GM18511 (cell line): ENCODE measurements around the gene TPRG1L.

Experiments used
- ATAC-seq: cut with Tn5 transposase; IDR thresholded peaks from one replicate; pipeline ENCODE4 v1.9.1; 2021; ENCODE audit warnings: mild to moderate bottlenecking, moderate library complexity; ENCODE audit not compliant: unreplicated experiment

The TPRG1L gene

GRCh38 chr1:3642919-3643675 is 18.3 kb downstream of the TPRG1L start:
- ATAC-seq, result no peak

DNA sequence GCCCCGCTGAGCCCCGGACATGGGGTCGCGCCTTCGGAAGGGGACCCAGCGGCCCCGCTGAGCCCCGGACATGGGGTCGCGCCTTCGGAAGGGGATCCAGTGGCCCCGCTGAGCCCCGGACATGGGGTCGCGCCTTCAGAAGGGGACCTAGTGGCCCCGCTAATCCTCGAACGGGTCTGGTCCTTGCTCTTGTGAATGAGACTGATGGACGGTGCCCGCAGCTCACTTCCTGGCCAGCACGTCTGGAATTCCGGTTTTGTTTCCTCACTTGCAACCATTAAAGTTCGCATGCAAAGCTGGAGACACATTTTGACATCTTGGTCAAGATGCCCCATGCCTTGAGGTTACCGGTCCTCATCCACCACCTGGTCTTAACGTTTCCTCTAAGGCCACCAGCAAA is 19.5 kb downstream of the TPRG1L start:
- ATAC-seq, result no peak

DNA sequence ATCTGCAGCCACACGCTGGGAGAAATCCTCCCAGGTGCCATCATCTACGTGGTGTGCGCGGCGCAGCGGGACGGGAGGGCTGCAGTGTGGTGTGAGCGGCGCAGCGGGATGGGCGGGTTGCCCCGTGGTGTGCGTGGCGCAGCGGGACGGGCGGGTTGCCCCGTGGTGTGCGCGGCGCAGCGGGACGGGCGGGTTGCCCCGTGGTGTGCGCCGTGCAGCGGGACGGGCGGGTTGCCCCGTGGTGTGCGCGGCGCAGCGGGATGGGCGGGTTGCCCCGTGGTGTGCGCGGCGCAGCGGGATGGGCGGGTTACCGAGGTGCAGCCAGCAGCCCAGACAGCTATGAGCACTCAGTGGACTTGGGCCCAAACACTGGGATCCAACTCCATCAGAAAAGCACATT is 20.4 kb downstream of the TPRG1L start:
- no peak for ATAC-seq

- ATAC-seq, result no peak
These were observed 21.0 kb downstream of the TPRG1L start for GRCh38 chr1:3645666-3646355.

- no peak for ATAC-seq
These were observed 21.8 kb downstream of the TPRG1L start for GRCh38 chr1:3646596-3646995.

- ATAC-seq, result peak; percentile 74
These were observed 24.8 kb downstream of the TPRG1L start, which contains the start of gene WRAP73 for GRCh38 chr1:3649342-3650247. Gene WRAP73, minus strand, starts transcription at chr1:3650103. Its CDS starts 104 bp downstream, at chr1:3649999.

DNA sequence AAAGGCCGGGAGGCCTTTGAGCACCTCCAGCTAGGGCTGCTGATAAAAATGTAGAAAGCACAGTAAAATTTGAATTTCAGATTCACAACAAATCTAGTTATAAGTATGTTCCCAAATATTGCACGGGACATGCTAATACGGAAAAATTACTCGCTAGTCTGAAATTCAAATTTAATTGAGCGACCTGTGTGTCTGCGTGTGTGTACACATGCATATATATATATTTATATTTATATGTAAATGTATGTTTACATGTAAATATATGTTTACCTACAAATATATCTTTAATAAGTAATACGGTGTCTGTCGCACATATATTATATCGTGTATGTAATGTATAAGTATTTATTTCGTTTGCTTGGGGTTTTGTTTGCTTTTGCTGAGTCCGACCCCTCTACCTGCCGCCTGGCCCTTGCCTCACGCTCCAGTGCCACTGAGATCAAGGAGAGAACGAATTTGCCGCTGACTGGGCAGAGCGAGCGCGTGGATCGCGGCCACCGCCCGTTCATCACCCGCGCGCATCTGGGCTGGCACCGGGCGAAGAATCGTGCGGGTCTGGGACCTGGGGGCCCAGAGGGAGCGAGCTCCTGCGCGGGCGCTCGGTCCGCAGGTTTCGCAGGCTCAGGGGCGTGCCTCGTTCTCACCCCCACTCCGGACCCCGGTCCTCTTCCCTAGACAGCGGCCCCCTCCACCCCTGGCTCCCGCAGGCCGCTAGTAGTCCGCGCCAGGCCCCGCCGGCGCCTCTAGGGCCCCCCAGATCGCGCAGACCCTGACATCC is 25.6 kb downstream of the TPRG1L start:
- no peak for ATAC-seq

GRCh38 chr1:3651026-3651929 is 26.5 kb downstream of the TPRG1L start:
- ATAC-seq, result no peak

GRCh38 chr1:3651930-3652547 is 27.2 kb downstream of the TPRG1L start, which contains the start of gene TP73:
Gene TP73, plus strand, starts transcription at chr1:3652516. Its CDS starts 29,850 bp downstream, at chr1:3682366.
- ATAC-seq, result no peak

DNA sequence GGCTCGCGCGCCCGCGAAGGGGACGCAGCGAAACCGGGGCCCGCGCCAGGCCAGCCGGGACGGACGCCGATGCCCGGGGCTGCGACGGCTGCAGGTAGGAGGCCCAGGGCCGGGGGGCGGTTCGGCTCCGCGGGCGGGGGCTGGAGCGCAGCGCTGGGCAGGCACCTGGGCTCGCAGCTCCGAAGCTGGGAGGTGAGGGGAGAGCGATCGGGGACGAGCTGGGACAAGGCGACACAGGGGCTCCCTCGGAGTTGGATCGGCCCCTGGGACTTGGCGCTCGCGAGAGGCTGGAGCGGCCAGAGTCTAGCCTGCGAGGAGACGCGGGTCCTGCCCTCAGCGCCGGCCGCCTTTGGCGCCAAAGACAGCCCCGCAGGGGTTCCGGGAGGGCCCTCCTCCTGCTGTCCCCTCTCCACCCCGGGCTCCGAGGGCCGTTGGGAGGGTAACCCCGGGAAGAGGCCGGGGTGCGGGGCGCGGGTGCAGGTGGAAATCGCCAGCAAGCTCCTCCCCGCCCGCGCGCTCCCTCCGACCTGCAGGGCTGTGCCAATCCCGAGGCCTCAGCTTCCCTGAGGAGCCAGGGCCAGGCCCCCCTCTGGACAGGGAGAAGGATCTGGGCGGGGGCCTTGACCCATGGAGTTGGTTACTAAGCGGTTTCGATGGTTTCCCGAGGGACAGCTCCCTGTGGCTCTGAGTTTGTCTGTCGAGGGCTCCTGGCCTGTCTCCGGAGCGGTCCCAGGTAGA is 27.9 kb downstream of the TPRG1L start:
- ATAC-seq, result no peak

GRCh38 chr1:3653286-3653618 is 28.4 kb downstream of the TPRG1L start:
- no peak for ATAC-seq

DNA sequence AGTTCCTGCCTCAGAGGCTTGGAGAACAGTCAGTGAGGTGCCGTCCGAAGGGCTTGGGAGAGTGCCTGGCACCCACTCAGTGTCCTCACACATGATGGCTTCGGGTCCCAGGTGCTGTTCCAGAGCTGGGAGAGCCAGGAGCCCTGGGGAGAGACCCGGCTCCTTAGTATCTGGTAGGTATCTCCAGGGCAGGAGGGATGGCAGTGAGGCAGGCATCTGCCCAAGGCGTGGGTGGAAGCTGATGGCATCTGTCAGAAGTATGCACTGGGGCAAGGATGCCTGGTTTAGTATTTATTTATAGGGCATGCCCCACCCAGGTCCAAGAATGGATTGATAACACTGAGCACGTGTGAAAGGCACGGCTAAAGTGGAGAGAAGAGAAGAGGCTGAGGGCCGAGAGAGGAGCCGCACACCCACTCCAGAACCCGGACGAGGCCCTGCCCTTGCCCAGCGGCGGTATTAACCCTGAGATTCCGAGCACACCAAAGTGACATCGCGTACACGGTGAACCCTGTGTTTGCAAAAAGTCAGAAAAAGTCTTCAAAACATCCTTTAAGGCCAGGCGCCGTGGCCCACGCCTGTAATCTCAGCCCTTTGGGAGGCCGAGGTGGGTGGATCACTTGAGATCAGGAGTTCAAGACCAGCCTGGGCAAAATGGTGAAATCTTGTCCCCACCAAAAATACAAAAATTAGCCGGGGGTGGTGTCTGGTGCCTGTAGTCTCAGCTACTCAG is 29.9 kb downstream of the TPRG1L start:
- no peak for ATAC-seq

GRCh38 chr1:3656450-3657095 is 31.8 kb downstream of the TPRG1L start:
- peak; percentile 57 for ATAC-seq

DNA sequence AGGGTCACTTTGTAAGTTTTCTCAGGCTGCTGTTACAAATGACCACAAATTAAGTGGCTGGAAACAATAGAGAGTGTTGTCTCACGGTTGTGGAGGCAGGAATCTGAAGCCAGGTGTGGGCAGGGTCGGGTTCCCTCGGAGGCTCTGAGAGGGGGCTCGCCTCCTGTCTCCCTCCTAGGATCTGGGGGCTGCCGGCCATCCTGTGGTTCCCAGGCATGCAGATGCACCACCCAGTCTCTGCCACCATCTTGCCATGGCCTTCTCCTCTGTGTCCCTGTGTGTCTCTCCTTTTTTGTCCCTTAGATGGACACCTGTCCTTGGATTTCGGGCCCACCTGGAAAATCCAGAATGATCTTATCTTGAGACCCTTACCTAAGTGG is 32.3 kb downstream of the TPRG1L start:
- ATAC-seq, result no peak

DNA sequence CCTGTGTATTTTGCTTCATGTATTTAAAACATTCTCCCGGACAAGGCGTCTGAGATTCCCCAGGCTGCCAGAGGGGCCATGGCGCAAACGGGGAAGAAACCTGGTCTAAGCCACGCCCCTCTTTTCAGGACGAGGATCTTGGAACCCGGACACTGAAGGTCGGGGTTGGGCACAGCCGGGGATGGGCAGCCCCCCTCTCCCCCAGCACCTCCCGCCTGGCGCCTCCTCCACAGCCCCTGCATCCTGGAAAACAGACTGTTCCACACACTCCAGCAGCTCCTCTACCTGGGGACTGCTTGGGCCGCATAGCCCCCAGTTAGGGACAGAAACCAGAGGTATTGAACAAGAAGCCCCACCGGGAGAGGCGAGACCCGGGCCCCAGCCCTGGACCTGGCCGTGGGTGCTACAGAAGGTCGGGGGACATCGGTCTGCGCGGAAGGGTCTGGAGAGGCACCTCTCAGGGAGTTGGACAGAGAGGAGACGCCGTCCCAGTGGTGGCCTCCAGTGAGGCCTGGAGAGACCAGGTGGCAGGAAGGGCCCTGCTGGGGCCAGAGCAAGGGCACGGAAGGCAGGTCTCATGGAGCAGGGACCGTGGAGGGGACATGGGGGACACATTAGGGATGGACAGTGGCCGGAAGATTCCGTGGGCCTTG is 32.9 kb downstream of the TPRG1L start:
- no peak for ATAC-seq

GRCh38 chr1:3658231-3658615 is 33.4 kb downstream of the TPRG1L start:
- no peak for ATAC-seq

DNA sequence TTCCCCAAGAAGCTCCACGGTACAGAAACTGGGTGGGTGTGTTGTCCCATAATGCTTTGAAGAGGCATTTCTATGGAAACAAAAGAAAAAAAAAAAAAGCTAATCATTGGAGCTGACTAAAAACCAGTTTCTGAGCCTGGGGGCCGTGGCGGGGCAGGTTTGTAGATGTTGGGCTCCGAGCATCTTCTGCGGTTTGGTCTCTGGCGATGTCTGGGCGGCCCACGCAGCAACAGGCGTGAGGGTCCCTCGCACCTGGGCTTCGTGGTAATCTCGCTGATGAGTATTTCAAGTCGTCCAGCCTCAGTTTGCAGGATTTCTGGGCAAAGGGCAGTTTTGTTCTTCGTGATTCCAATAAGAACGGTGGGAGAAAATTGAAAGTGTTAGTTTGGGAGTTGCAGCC is 34.3 kb downstream of the TPRG1L start:
- ATAC-seq, result no peak
